Keratinocyte (primary cell): ENCODE results near the gene PGGT1B. TPM values are rescaled to one million over a fixed set of nuclear protein-coding genes. Genes with fewer than 3 reads are reported as not detected.

Experiments used
- DNase-seq: peaks from one replicate; pipeline ENCODE4 v3.0.0-alpha.2; 2011; ENCODE audit warnings: low read depth, missing footprints, low spot score
- FAIRE-seq: peaks from 2 replicates; lab custom pipeline; 2011; peaks lifted over from hg19 to GRCh38; lab: Jason Lieb, UNC
- H2AFZ ChIP-seq: 2 replicates; pipeline ENCODE4 v1.6.0; 2012; ENCODE audit warnings: low read length, control low read depth, inconsistent platforms; ENCODE audit not compliant: control insufficient read depth
- H3K27ac ChIP-seq: 2 replicates; pipeline ENCODE4 v1.5.1; 2011; ENCODE audit warnings: low read length; ENCODE audit not compliant: control insufficient read depth, insufficient read depth
- H3K27me3 ChIP-seq: 3 replicates; pipeline ENCODE4 v1.6.0; 2011; ENCODE audit warnings: low read length; ENCODE audit not compliant: control insufficient read depth, insufficient read depth; ENCODE audit errors: extremely low read depth
- H3K36me3 ChIP-seq, 2 experiments: 2 replicates in 1 of 2; 3 replicates in 1 of 2; pipeline ENCODE4 v1.5.1; 2011; ENCODE audit warnings: low read length in 2 of 2, mild to moderate bottlenecking in 1 of 2; ENCODE audit not compliant: control insufficient read depth in 2 of 2, insufficient read depth in 2 of 2; ENCODE audit errors: extremely low read depth in 1 of 2
- H3K4me1 ChIP-seq: 3 replicates; pipeline ENCODE4 v1.5.1; 2011; ENCODE audit warnings: low read length; ENCODE audit not compliant: control insufficient read depth, insufficient read depth; ENCODE audit errors: extremely low read depth
- H3K4me2 ChIP-seq: 3 replicates; pipeline ENCODE4 v1.6.0; 2011; ENCODE audit warnings: low read depth, low read length; ENCODE audit not compliant: control insufficient read depth, insufficient read depth; ENCODE audit errors: extremely low read depth
- H3K4me3 ChIP-seq, 3 experiments: fragments of 200-600 bp in 1 of 3; sonication (generic) in 1 of 3; 2 replicates in 2 of 3; 3 replicates in 1 of 3; pipeline ENCODE4 v1.5.1; 2011 to 2016; ENCODE audit warnings: low read length in 3 of 3, mild to moderate bottlenecking in 3 of 3, control low read depth in 2 of 3, inconsistent platforms in 1 of 3, low read depth in 1 of 3, mixed read lengths in 1 of 3, mixed run types in 1 of 3, moderate library complexity in 1 of 3; ENCODE audit not compliant: control insufficient read depth in 2 of 3, insufficient read depth in 2 of 3; ENCODE audit errors: extremely low read depth in 1 of 3
- H3K79me2 ChIP-seq: 2 replicates; pipeline ENCODE4 v1.6.0; 2012; ENCODE audit warnings: low read length; ENCODE audit not compliant: control insufficient read depth, insufficient read depth
- H3K9ac ChIP-seq: 3 replicates; pipeline ENCODE4 v1.6.0; 2011; ENCODE audit warnings: low read length; ENCODE audit not compliant: control insufficient read depth, insufficient read depth; ENCODE audit errors: extremely low read depth
- H3K9me1 ChIP-seq: 3 replicates; pipeline ENCODE4 v1.6.0; 2011; ENCODE audit warnings: low read length; ENCODE audit not compliant: control insufficient read depth, insufficient read depth; ENCODE audit errors: extremely low read depth
- H3K9me3 ChIP-seq: 2 replicates; pipeline ENCODE4 v1.5.1; 2012; ENCODE audit warnings: low read depth, low read length; ENCODE audit not compliant: control insufficient read depth
- H4K20me1 ChIP-seq: 3 replicates; pipeline ENCODE4 v1.6.0; 2011; ENCODE audit warnings: low read length; ENCODE audit not compliant: control insufficient read depth, insufficient read depth; ENCODE audit errors: extremely low read depth
- CTCF ChIP-seq, 3 experiments: IDR thresholded peaks in 1 of 3; conservative IDR thresholded peaks in 1 of 3; optimal IDR thresholded peaks in 1 of 3; 2 replicates in 2 of 3; 3 replicates in 1 of 3; pipeline versions ENCODE3 to v1.5.1; 2011; ENCODE audit warnings: low read length in 3 of 3, mild to moderate bottlenecking in 3 of 3, moderate library complexity in 2 of 3, control low read depth in 1 of 3, inconsistent platforms in 1 of 3; ENCODE audit not compliant: insufficient read depth in 2 of 3; ENCODE audit errors: extremely low read depth in 1 of 3
- EZH2 ChIP-seq: IDR thresholded peaks from one replicate; pipeline ENCODE4 v1.6.1; 2012; ENCODE audit warnings: inconsistent platforms, mild to moderate bottlenecking, low read length, moderate library complexity
- dilution Hi-C: fragments of 300-500 bp; cut with MboI; formaldehyde crosslinking; loops from one replicate; pipeline ENCODE4 v1.7.0; 2020; ENCODE audit warnings: low sequenced_read_pairs; ENCODE audit not compliant: extremely low pct_ligation_motif_present
- polyA plus RNA-seq, 5 experiments: library from polyadenylated mRNA; depleted of rRNA in 3 of 5; stranded (reverse) in 3 of 5; stranded (forward) in 1 of 5; unstranded in 1 of 5; fragments of >200 nt; gene quantifications; 1 replicate in 1 of 5; 2 replicates in 3 of 5; 3 replicates in 1 of 5; pipeline versions ENCODE4 v1.2.1 to v1.2.3, GENCODE V29; 2011 to 2012; ENCODE audit warnings: missing spikeins in 2 of 5, low read depth in 1 of 5, low replicate concordance in 1 of 5

Gene PGGT1B
- polyA plus RNA-seq, 1 donor (not counting 4 experiments of a cell fraction or from before 2014, with no cell fraction given): 5.5 TPM

DNA sequence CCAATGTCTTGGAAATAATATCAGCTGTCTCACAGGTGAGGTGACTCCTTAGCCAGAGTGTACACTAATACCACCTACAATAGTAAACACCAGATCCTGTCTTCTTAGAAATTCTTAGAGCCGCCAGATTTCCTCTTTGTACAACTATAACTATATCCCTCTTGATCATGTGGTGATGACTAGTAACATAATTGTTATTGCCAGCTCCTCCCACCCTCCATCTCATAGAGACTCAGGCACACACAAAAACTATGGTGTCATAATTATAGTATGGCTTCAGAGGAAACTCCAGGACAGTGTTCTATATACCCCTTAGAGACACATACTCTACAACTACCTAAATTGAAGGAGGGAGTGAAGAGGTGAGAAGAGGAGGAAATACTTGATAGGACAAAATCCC, 33.1 kb downstream of the PGGT1B start:
- FAIRE-seq (no peak), DNase-seq (no peak)
- no peak overlapping the region for H3K4me2 ChIP-seq
- no peaks in the 10 kb centered on the region for H4K20me1 ChIP-seq
- H3K79me2 ChIP-seq: no peaks in the 10 kb centered on the region
- H3K9ac ChIP-seq: no peak overlapping the region
- H3K27ac ChIP-seq: no peak overlapping the region
- TF ChIP-seq EZH2 (no peak), CTCF (optimal IDR thresholded peaks at IDR 0.05 in 1 of 3, IDR thresholded peaks at IDR 0.05 in 1 of 3, conservative IDR thresholded peaks at IDR 0.05 in 1 of 3; ENCODE audit: extremely low read depth in 1 of 3, insufficient read depth in 2 of 3, low read length in 3 of 3) (no peak)
- no peak overlapping the region for H2AFZ ChIP-seq
- H3K4me1 ChIP-seq: no peaks in the 10 kb centered on the region
- peaks cover 2 to 12% of the 10 kb centered on the region in 2 experiments for H3K36me3 ChIP-seq
- dilution Hi-C loops: no loop called here
- no peaks in the 10 kb centered on the region for H3K9me1 ChIP-seq
- no peaks in the 10 kb centered on the region for H3K9me3 ChIP-seq
- H3K27me3 ChIP-seq: no peaks in the 10 kb centered on the region
- no peak overlapping the region for H3K4me3 ChIP-seq

DNA sequence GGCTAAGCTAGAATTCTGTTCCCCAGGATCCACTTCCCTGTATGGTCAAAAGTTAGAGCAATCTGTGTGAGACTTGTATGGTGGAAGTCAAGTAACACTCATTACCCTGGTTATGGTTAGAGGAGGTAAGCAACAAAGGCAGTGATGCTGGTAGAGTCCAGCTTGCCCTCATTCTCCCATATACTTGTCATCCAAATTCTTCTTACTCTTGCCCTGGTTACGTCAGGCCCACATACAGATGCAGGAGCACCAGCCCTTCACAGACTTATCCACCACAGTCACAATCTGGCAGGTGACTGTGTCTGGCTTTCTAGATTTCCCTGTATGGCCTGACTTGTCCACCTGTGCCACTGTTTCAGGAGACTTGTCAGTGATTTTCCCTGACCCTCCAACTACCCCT, 35.4 kb downstream of the PGGT1B start:
- no peak overlapping the region for H3K4me3 ChIP-seq
- no peaks in the 10 kb centered on the region for H3K79me2 ChIP-seq
- no peak overlapping the region for H3K4me2 ChIP-seq
- DNase-seq (no peak), FAIRE-seq (no peak)
- H3K4me1 ChIP-seq: no peaks in the 10 kb centered on the region
- H4K20me1 ChIP-seq: no peaks in the 10 kb centered on the region
- H3K27me3 ChIP-seq: no peaks in the 10 kb centered on the region
- no peaks in the 10 kb centered on the region for H3K9me1 ChIP-seq
- no peak overlapping the region for H3K27ac ChIP-seq
- dilution Hi-C loops: no loop called here
- H2AFZ ChIP-seq: no peak overlapping the region
- H3K9ac ChIP-seq: no peak overlapping the region
- H3K9me3 ChIP-seq: no peaks in the 10 kb centered on the region
- peaks cover 3 to 12% of the 10 kb centered on the region in 2 experiments for H3K36me3 ChIP-seq
- TF ChIP-seq CTCF (optimal IDR thresholded peaks at IDR 0.05 in 1 of 3, IDR thresholded peaks at IDR 0.05 in 1 of 3, conservative IDR thresholded peaks at IDR 0.05 in 1 of 3; ENCODE audit: extremely low read depth in 1 of 3, insufficient read depth in 2 of 3, low read length in 3 of 3) (no peak), EZH2 (no peak)
